ENCODE results near the gene FIGNL2. TPM values are rescaled to one million over a fixed set of nuclear protein-coding genes. Genes with fewer than 3 reads are reported as not detected.

FIGNL2 gene
- total RNA-seq, 2 experiments from 2014 or later: 1.2 to 1.3 TPM

DNA sequence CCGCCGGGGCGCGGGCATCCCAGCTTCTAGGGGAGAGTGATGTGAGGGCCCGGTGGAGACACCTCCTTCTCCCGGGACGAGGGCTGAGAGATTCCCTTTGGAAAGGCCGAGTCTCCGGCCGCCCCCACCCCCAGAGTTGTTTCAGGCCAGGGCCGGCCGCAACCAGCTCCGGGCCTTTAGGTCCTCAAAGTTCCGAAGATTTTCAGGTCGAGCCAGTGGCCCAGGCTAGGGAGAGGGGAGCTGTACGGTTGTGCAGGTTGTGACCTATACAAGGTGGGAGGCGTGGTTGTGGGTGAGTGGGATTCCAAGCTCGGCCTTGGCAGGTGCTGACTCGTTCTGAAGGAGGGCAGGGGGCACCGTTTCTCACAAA is 21.0 kb upstream of the FIGNL2 start:
- Histone ChIP-seq H3K9me3 (ENCODE audit: control insufficient read depth in 1 of 2, insufficient read depth in 1 of 2, low read length in 2 of 2) (peaks cover 0 to 11% of the 10 kb centered on the region in 2 experiments), H3K4me3 (ENCODE audit: low read length) (no peak overlapping the region), H3K27me3 (ENCODE audit: control insufficient read depth in 1 of 2, insufficient read depth in 2 of 2, low read length in 2 of 2) (peaks cover 43 to 55% of the 10 kb centered on the region in 2 experiments), H3K27ac (ENCODE audit: low read depth in 1 of 2, low read length in 2 of 2) (no peak overlapping the region), H3K36me3 (ENCODE audit: insufficient read depth, low read length) (no peaks in the 10 kb centered on the region), H3K4me1 (ENCODE audit: insufficient read depth, low read length) (peaks cover 16% of the 10 kb centered on the region)
- ATAC-seq (ENCODE audit: poor library complexity) (no peak), DNase-seq (no peak)
- Mint-ChIP-seq H3K36me3 (ENCODE audit: low read depth) (no peaks in the 10 kb centered on the region), H3K27ac (no peak overlapping the region), H3K4me1 (ENCODE audit: low read depth) (peaks cover 13% of the 10 kb centered on the region), H3K9me3 (no peaks in the 10 kb centered on the region), H3K4me3 (no peak overlapping the region), H3K27me3 (peaks cover 65% of the 10 kb centered on the region)
- CTCF ChIA-PET: no interaction called here
- TF ChIP-seq, protein P1, sequence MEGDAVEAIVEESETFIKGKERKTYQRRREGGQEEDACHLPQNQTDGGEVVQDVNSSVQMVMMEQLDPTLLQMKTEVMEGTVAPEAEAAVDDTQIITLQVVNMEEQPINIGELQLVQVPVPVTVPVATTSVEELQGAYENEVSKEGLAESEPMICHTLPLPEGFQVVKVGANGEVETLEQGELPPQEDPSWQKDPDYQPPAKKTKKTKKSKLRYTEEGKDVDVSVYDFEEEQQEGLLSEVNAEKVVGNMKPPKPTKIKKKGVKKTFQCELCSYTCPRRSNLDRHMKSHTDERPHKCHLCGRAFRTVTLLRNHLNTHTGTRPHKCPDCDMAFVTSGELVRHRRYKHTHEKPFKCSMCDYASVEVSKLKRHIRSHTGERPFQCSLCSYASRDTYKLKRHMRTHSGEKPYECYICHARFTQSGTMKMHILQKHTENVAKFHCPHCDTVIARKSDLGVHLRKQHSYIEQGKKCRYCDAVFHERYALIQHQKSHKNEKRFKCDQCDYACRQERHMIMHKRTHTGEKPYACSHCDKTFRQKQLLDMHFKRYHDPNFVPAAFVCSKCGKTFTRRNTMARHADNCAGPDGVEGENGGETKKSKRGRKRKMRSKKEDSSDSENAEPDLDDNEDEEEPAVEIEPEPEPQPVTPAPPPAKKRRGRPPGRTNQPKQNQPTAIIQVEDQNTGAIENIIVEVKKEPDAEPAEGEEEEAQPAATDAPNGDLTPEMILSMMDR (IDR thresholded peaks at IDR 0.05): no peak
- intact Hi-C loops (cut with DNase I, micrococcal nuclease): no loop called here
- POLR2A ChIA-PET: interaction anchor here (1.2 to 1.5 kb wide), 2 partner anchors 16 to 49 kb away, joined by 3 to 5 read pairs; no protein-coding TSS in a partner anchor

DNA sequence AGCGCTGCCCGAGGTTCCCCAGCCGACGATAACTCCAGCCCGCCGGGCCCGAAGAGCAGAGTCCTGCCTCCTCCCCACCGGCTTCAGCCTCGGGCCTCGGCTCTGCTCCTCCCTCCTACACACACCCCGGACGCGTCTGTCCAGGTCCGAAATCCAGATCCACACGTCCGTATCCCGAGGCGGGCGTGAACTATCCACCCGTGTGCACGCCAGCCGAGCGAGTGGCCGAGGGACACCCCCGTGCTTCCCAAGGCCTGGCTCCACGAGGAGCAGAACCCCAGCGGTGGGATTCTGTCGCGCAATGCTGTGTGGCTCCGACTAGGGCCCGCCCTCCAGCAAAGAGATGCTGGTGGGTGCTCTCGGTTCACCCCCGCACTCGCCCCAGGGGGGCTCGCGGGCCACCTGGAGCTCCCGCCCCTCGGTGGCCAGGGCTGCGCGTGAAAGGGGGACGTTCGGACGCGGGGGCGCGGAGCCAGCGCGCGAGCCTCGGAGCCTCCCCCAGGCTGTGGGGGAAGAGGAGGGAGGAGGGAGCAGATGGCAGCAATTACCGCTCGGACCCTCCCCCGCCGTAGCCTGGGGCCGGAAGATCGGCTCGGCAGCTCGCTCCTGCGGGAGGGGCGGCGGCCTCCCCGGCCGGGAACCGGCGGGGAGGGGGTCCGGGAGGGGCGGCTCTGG is 20.4 kb upstream of the FIGNL2 start:
- Histone ChIP-seq H3K27ac (ENCODE audit: low read depth in 1 of 2, low read length in 2 of 2) (no peak overlapping the region), H3K9me3 (ENCODE audit: control insufficient read depth in 1 of 2, insufficient read depth in 1 of 2, low read length in 2 of 2) (peaks cover 0 to 15% of the 10 kb centered on the region in 2 experiments), H3K4me3 (ENCODE audit: low read length) (peak overlapping the region; percentile 22), H3K27me3 (ENCODE audit: control insufficient read depth in 1 of 2, insufficient read depth in 2 of 2, low read length in 2 of 2) (peaks cover 48 to 60% of the 10 kb centered on the region in 2 experiments), H3K4me1 (ENCODE audit: insufficient read depth, low read length) (peaks cover 22% of the 10 kb centered on the region), H3K36me3 (ENCODE audit: insufficient read depth, low read length) (no peaks in the 10 kb centered on the region)
- H3K4me1 Mint-ChIP-seq (ENCODE audit: low read depth): peaks cover 13% of the 10 kb centered on the region
- ChIA-PET CTCF (no interaction called here), POLR2A (interaction anchor here (1.2 to 1.5 kb wide), 2 partner anchors 17 to 48 kb away, joined by 3 to 5 read pairs; no protein-coding TSS in a partner anchor)
- ATAC-seq (ENCODE audit: poor library complexity) (no peak), DNase-seq (no peak)
- no peaks in the 10 kb centered on the region for H3K36me3 Mint-ChIP-seq (ENCODE audit: low read depth)
- H3K27ac Mint-ChIP-seq: no peak overlapping the region
- H3K27me3 Mint-ChIP-seq: peaks cover 67% of the 10 kb centered on the region
- H3K4me3 Mint-ChIP-seq: no peak overlapping the region
- intact Hi-C loops (cut with DNase I, micrococcal nuclease): no loop called here
- TF ChIP-seq, protein P1 (IDR thresholded peaks at IDR 0.05): no peak
- H3K9me3 Mint-ChIP-seq: no peaks in the 10 kb centered on the region

DNA sequence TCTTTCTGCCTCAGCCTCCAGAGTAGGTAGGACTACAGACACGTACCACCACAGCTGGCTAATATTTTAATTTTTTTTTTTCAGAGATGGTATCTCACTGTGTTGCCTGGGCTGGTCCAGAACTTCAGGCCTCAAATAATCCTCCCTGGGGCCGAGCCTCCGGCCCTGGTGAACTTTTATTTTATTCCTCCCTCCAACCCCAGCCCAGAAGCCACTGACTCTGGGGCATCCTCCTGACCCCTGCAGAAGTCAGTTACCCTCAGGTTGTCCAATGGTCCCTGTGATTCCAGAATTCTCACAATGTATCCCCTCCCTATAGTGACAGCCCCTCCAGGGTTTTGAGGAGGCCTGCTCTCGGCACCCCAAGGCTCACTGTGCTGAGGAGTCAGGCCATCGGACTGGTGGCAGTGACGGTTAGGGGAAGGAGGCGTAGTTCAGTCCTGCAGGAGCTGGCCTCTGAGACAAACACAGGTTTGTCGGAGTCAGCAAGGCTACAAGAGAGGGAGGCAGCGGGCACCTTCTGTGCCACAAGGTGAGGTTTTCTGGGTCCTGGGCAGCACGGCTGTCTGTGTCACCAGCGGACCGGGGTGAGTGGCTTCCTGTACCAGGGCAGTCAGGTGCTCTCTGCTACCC is 19.4 kb upstream of the FIGNL2 start:
- Histone ChIP-seq H3K9me3 (ENCODE audit: control insufficient read depth in 1 of 2, insufficient read depth in 1 of 2, low read length in 2 of 2) (peaks cover 0 to 18% of the 10 kb centered on the region in 2 experiments), H3K27me3 (ENCODE audit: control insufficient read depth in 1 of 2, insufficient read depth in 2 of 2, low read length in 2 of 2) (peaks cover 56 to 69% of the 10 kb centered on the region in 2 experiments), H3K4me3 (ENCODE audit: low read length) (no peak overlapping the region), H3K4me1 (ENCODE audit: insufficient read depth, low read length) (peaks cover 28% of the 10 kb centered on the region), H3K27ac (ENCODE audit: low read depth in 1 of 2, low read length in 2 of 2) (no peak overlapping the region), H3K36me3 (ENCODE audit: insufficient read depth, low read length) (no peaks in the 10 kb centered on the region)
- intact Hi-C loops (cut with DNase I, micrococcal nuclease): no loop called here
- POLR2A ChIA-PET: no interaction called here
- peaks cover 74% of the 10 kb centered on the region for H3K27me3 Mint-ChIP-seq
- CTCF ChIA-PET: no interaction called here
- H3K4me1 Mint-ChIP-seq (ENCODE audit: low read depth): peaks cover 20% of the 10 kb centered on the region
- no peaks in the 10 kb centered on the region for H3K9me3 Mint-ChIP-seq
- no peak overlapping the region for H3K27ac Mint-ChIP-seq
- H3K36me3 Mint-ChIP-seq (ENCODE audit: low read depth): no peaks in the 10 kb centered on the region
- TF ChIP-seq, protein P1 (IDR thresholded peaks at IDR 0.05): no peak
- H3K4me3 Mint-ChIP-seq: no peak overlapping the region
- ATAC-seq (ENCODE audit: poor library complexity): no peak
- DNase-seq: no peak

Measured in CD4-positive, alpha-beta T cell (primary cell).